RWPE2 (cell line): Measurements from ENCODE around the gene ANKEF1.

Source experiments
- ATAC-seq: fragments of 200-7000 bp; cut with Tn5 transposase; 3 replicates; pipeline ENCODE4 v1.9.1; 2021; ENCODE audit warnings: low read depth
- DNase-seq: peaks from one replicate; pipeline ENCODE4 v3.0.0-alpha.2; 2020; ENCODE audit warnings: low spot score
- H3K27ac ChIP-seq: fragments of 450-650 bp; 2 replicates; pipeline ENCODE4 v1.5.1; 2017; ENCODE audit warnings: mild to moderate bottlenecking; ENCODE audit not compliant: poor library complexity, severe bottlenecking
- H3K27me3 ChIP-seq: fragments of 250-450 bp; sonication (Bioruptor Pico); 2 replicates; pipeline ENCODE4 v1.5.1; 2021; ENCODE audit warnings: mild to moderate bottlenecking, moderate library complexity; ENCODE audit not compliant: insufficient read depth, poor library complexity, severe bottlenecking
- H3K36me3 ChIP-seq: fragments of 250-450 bp; sonication (Bioruptor Pico); 2 replicates; pipeline ENCODE4 v1.5.1; 2020; ENCODE audit warnings: low read depth, mild to moderate bottlenecking, moderate library complexity
- H3K4me1 ChIP-seq: fragments of 250-450 bp; sonication (Bioruptor Pico); 2 replicates; pipeline ENCODE4 v1.5.1; 2021; ENCODE audit warnings: mild to moderate bottlenecking, moderate library complexity; ENCODE audit not compliant: insufficient read depth, poor library complexity, severe bottlenecking
- H3K4me3 ChIP-seq: fragments of 250-450 bp; sonication (Bioruptor Pico); 2 replicates; pipeline ENCODE4 v1.5.1; 2021; ENCODE audit warnings: mild to moderate bottlenecking, moderate library complexity; ENCODE audit not compliant: severe bottlenecking
- H3K9me3 ChIP-seq: fragments of 250-450 bp; sonication (Bioruptor Pico); 2 replicates; pipeline ENCODE4 v1.5.1; 2021; ENCODE audit warnings: mild to moderate bottlenecking, moderate library complexity; ENCODE audit not compliant: severe bottlenecking
- CTCF ChIP-seq: fragments of 450-650 bp; IDR thresholded peaks from one replicate; pipeline ENCODE4 v1.5.1; 2017; ENCODE audit warnings: mild to moderate bottlenecking, moderate library complexity; ENCODE audit not compliant: poor library complexity, severe bottlenecking

The ANKEF1 gene

GRCh38 chr20:10002866-10003265, 31.9 kb upstream of the ANKEF1 start:
- no peak for TF ChIP-seq CTCF
- Histone ChIP-seq H3K27me3 (no peaks in the 10 kb centered on the region), H3K27ac (no peak overlapping the region), H3K4me3 (no peak overlapping the region), H3K9me3 (no peaks in the 10 kb centered on the region), H3K36me3 (no peaks in the 10 kb centered on the region), H3K4me1 (no peaks in the 10 kb centered on the region)
- DNase-seq (no peak), ATAC-seq (no peak)

DNA sequence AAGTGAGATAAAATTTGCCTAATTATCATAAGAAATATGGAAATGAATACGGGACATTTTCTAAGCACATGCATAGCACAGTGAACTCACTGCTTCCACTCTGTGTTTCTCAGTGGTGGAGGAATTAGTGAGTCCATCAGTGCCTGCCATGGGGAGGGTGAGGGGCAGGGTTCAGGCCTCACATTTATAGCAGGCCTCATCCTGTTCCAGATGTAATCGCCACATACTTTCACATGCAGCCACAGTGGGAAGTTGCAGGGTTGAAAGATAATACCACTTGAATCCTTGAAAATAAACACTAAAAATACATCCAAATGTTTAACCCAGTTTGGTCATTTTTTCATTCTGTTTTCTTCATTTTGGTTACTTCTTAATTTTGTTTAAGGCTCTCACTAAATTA, 29.9 kb upstream of the ANKEF1 start:
- H3K9me3 ChIP-seq = no peaks in the 10 kb centered on the region
- H3K4me1 ChIP-seq = no peaks in the 10 kb centered on the region
- no peaks in the 10 kb centered on the region for H3K36me3 ChIP-seq
- DNase-seq (no peak), ATAC-seq (no peak)
- H3K27me3 ChIP-seq = no peaks in the 10 kb centered on the region
- TF ChIP-seq CTCF = no peak
- no peak overlapping the region for H3K27ac ChIP-seq
- H3K4me3 ChIP-seq = no peak overlapping the region

DNA sequence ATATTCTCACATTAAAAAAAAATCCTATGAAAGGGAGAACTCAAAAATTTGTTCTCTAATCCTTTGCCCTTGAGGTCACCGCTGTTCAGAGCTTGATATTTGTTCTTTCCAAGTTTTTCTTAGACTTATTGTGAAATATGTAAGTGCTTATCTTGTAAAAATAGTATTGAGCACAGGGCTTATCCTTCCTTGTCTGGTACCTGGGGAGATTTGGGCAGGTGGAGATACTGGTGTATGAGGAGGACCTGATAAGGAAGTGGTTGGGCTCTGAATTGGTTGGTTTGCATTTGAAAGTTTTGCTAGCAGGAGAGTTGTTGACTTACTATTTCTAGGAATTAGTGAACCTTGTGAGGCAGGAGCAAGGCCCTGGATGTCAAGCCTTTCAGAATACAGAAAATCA, 28.9 kb upstream of the ANKEF1 start:
- Histone ChIP-seq H3K27ac (no peak overlapping the region), H3K4me1 (no peaks in the 10 kb centered on the region), H3K4me3 (no peak overlapping the region), H3K27me3 (no peaks in the 10 kb centered on the region), H3K36me3 (no peaks in the 10 kb centered on the region), H3K9me3 (no peaks in the 10 kb centered on the region)
- ATAC-seq (no peak), DNase-seq (no peak)
- TF ChIP-seq CTCF = no peak

- DNase-seq (no peak), ATAC-seq (no peak)
- Histone ChIP-seq H3K36me3 (no peaks in the 10 kb centered on the region), H3K9me3 (no peaks in the 10 kb centered on the region), H3K27ac (no peak overlapping the region), H3K4me1 (no peaks in the 10 kb centered on the region), H3K27me3 (no peaks in the 10 kb centered on the region), H3K4me3 (no peak overlapping the region)
- TF ChIP-seq CTCF = no peak
These were observed 28.2 kb upstream of the ANKEF1 start for GRCh38 chr20:10006447-10007090.

- H3K27ac ChIP-seq = no peak overlapping the region
- no peak for TF ChIP-seq CTCF
- no peaks in the 10 kb centered on the region for H3K36me3 ChIP-seq
- no peaks in the 10 kb centered on the region for H3K4me1 ChIP-seq
- no peak for DNase-seq
- no peaks in the 10 kb centered on the region for H3K9me3 ChIP-seq
- no peak for ATAC-seq
- H3K4me3 ChIP-seq = no peak overlapping the region
- no peaks in the 10 kb centered on the region for H3K27me3 ChIP-seq
These were observed 27.6 kb upstream of the ANKEF1 start for GRCh38 chr20:10007158-10007557.
